GM19452 (cell line): ENCODE data around the gene LDAH.

ENCODE experiments used
- ATAC-seq: cut with Tn5 transposase; IDR thresholded peaks from one replicate; pipeline ENCODE4 v1.9.1; 2021; ENCODE audit not compliant: unreplicated experiment

Gene LDAH

DNA sequence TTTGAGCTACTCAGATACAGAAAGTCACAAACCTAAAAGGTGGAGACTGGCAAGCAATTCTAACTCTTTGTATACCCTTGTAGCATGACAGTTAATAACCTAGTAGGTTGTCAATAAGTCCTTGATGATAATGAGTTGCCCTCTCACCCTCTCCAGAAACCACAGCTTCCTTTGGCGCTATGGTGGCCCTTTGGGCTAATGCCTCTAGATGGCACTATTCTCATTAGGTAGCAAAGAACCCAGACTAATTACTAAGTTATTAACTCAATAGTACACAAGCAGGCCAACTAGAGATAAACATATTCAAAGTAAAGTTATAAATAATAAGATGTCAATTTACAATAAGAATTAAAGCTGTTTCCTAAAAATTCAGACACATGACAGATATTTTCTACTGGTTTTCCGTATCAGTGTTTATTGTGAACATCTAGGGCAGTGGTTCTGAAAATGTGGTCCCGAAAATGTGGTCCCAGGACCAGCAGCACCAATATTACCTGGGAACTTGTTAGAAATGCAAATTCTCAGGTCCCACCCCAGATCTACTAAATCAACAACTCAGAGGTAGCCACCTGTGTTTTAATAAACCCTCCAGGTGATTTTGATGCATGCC is 41.1 kb downstream of the LDAH start:
- peak; percentile 70 for ATAC-seq

DNA sequence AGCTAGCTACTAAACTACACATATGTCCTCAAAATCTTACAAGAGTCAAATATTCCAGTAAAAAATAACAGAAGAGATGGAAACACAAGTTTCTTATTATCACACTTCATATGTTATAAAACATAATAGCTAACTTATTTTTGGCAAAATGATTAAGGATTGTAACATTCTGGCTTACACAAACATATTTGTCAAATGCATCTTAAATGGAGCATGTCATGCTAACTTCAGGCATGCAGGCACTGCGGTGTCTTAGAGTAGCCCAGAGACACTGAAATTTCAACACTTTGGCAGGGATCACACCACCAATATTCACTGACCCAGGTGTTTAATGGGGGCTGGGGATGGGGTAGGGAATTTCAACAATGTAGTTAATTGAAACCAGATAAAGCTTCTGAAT is 51.6 kb downstream of the LDAH start:
- no peak for ATAC-seq

DNA sequence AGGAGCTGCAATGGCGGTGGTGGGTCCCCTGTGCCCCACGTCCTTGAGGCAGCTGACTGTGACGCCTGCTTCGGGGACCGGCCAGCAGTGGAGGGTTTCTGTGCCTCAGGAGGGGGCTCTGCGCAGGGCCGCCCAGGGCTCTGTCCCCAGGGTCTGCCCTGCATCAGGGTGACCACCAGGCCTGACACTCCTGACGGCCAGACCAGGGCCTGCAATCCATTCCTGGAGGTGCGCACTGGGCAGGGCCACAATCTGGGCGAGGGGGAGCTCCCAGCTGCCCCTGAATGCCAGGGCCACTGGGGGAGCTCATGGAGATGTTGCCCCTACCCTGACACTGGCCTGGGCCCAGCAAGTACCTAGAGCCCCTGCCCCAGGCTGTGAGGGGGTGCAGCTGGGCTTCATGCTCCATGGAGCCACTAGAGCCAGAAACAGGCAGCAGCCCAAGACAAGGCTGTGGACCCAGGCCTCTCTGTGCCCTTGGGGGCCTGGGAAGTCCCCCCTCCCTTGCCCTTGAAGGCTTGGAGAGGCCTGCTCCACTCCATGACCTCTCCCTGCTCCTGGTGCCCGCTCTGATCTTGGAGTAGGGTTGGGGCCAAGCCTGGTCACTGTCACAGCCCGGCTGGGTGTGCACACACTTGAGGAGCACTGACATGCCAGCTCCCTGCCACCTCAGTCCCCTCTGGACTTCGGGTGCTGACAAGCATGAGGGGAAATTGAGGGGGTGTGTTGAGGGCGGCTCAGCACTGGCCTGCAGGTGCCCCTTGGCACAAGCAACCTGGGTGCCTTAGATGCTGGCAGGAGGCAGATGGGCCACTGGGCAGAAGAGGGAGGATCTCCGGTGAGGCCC is 55.9 kb downstream of the LDAH start:
- ATAC-seq = no peak

DNA sequence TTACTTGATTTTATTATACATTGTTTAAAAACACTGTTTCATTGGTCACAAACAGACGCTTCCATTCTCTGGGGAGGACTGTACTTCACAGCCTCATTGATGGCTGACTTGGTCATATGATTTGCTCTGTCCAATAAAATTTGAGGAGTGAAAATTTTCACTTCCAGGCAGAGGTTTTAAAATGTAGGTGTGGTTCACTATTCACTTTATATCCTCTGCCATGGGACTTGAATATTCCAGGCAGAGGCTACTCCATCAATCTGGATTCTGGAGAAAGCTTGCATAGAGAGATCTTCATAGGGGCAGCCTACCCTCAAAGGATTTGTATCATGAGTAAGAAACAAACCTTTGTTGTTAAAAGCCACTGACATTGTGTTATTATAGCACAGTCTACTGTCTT is 56.7 kb downstream of the LDAH start:
- no peak for ATAC-seq

DNA sequence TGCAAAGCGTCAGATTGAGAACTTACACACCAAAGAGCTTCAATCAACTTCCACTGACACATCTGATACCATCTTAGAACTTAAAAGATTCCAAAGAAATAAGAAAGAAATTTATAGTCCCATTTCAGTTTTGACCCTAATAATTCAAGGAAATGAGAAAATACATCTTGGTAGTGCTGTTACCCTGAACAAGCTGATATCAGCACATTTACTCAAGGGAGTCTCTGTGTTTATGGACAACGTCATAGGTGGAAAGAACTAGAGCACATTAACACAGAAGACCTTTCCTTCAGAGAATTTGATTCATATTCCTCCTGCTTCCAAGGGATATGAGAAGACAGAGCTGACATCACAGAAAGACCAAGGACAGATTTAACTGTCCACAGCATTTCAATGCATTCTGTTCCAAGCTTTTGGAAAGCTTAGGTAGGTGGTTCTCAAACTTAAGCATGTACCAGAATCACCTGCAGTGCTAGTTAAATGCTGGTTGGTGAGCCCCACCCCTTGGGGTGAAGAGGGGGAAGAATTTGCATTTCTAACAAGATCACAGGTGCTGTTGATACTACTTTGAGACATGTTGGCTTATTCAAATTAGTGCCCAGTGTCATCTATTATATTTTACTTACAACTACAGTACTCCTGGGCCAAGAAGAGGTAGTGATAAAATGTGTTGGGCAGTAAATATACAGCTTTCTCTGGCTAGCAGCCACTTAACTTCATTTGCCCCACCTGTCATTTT is 59.8 kb downstream of the LDAH start:
- no peak for ATAC-seq

DNA sequence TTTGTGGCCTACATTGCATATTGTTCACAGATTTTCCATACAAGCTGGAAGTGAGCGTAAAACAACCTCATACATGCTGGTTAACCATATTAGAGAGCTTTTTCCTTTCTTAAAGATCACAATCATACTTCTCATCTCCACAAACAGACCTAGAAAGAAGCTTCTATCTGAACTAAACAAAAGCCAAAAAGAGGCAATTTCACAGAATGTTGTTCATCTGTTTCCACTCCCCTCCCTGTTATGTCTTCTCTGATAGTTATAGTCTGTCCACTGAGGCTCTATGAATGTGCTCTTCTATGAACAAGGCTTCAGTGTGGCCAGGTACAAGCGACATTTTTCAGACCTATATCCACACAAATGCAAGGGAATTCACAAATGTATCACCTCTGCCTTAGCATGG is 63.4 kb downstream of the LDAH start:
- ATAC-seq = no peak

DNA sequence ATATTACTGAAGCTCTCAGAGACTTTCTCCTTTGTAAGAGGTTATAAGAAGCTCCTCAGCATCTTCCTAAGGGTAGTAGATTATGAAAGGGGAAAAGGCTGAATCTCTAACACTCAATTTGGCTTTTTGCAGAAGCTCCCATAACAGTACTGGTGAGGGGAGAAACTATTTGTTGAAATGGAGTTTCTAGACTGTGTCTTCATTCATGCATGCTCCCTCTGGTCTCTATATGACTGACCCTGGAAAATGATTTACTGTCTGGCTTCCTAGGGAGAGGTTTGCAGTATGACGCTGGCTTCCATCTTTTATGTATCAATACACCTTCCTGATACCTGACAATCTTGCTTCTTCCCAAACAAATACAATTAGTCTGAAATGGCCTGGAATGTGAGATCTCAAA is 63.9 kb downstream of the LDAH start:
- peak; percentile 90 for ATAC-seq

DNA sequence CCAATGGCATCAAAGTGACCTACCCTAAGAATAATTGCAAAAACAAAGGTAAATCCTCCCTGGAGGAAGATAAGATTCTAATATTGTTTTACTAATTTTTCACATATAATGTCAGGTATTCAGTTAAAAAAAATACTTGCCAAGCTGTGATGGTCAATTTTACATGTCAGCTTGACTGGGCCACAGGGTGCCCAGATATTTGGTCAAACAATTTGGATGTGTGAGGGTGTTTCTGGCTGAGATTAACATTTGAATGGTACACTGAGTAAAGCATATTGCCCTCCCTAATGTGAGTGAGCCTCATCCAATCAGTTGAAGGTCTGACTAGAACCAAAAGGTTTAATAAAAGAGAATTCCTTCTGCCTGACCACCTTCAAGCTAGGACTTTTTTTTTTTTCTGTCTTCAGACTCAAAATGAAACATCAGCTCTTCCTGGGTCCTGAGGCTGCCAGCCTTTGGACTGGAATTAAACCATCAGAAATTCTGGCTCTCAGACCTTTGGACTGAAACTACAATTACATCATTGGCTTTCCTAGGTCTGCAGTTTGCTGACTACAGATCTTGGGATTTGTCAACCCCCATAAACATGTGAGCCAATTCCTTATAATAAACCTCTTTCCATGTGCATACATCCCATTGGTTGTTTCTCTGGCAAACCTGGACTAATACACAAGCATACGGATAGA is 65.4 kb downstream of the LDAH start:
- ATAC-seq = no peak

DNA sequence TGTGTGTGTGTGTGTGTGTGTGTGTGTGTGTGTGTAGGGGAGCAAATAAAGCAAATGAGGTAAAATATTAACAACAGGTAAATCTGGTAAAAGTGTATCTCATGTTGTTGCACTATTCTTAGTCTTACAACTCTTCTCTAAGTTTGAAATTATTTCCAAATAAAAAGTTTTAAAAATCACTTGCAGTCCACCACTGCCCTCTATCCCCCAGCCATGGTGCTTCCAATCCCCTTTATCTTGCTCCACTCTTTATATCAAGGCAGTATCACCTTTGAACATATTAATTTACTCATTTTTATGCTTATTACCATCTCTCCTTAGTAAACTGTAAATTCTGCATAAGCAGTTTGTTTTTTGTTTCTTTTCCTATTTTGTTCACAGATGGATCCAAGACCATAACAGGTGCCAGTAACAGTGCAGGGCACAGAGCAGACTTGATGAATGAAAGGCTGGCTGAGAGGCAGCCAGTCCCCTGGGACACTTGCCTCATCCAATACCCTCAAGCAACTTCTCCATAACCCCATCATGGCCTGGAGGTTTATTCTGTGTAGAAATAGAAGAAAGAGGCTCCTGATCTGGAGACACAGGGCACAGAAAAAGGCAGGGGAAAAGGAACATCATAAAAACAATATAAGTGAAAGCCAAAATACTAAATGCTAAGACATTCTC is 67.6 kb downstream of the LDAH start:
- ATAC-seq = no peak

DNA sequence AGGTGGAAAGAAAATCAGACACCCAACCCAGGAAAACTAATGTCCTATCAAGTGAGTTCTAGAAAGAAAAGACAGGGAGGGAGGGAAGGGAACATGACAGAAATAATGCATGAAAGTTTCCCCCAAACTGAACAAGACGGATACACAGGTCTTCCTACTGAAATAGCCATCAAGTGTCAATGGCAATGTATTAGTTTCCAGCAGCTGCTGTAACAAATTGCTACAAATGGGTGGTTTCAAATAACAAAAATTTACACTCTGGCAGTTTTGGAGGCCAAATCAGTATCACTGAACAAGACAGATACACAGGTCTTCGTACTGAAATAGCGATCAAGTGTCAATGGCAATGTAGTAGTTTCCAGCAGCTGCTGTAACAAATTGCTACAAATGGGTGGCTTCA is 70.6 kb downstream of the LDAH start:
- ATAC-seq = no peak

DNA sequence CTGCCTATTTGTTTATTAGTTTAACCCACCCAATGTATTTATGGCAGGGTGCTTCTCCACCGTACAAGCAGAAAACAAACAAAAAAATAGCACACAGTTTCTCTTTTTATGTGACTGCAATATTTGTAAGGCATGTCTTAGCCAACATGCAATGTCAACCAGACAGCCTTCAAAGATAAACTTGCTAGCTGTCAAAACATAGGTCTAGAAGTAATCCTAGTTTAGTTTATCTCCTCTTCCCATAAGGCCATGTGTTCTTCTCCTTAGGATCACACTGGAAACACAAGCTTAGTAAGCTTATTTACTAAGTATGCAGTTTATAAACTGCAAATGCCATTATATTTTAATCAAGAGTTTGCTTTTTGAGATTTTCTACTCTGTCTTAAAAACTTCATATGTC is 75.6 kb downstream of the LDAH start:
- no peak for ATAC-seq

DNA sequence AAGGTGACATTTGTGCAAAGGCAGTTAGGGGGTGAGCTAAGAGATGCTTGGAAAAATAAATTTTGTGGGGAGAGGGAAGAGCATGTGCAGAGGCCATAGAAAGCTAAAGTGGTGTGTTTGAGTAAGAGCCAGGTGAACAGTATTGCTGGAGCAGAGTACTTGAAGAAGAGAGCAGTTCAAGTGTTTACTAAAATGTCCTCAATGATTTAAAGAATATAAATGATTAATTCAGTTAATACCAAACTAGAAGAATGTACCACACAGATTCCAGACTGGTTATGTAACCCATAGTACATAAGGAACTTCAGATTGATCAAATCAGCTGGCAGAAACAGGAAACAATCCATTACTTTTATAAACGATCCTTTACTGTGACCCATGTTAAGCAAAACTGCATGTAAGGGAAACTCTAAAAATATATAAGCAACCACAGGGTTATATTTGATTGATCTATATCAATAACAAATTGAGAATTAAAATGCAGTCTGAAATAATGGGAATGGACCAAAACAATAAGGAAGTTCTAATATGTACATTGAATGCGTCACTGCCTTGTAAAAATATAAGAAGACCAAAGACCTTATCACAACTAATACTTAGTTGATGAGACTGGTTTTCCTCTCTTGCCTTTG is 76.9 kb downstream of the LDAH start:
- no peak for ATAC-seq

DNA sequence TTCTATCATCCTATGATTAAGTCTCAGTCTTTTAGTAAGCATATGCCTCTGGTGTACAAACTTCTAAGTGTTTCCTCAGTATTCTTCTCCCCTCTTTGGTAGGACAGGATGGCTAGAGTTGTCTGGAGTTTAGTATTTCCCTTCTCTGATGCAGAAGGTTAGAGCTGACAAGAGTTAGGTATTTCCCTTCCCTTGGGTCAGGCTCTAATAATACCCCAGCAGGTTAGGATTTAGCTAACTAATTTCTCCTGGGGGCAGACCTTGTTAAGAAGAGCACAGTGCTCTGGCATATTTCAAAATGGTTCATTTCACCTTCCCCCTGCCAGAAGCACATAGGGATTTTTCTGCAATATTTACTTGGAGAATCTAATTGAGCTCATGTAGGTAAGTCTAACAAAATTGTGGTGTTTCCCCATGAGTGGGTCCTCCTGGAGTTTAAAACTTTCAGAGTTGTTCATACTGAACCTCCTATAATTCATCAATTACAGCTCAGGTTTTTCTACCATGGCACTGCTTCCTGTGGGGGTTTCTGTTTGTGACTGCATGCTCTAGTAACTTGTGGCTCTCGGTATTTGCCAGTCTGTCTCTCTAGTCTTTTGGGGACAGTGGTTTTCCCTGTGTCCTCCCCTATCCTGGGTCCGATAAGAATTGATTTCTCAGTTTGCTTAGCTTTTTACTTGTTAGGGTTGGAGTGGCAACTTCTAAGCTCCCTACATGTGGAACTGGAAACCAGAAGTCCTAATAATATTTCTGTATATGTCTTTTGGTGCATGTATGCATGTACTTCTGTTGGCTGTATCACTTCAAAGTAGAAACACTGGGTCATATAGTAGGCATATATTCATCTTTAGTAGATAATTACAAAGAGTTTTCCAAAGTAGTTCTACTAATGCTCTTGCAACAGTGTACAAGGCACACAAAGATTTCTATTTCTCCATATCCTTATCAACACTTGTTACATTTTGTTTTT is 78.2 kb downstream of the LDAH start:
- ATAC-seq = peak; percentile 96

DNA sequence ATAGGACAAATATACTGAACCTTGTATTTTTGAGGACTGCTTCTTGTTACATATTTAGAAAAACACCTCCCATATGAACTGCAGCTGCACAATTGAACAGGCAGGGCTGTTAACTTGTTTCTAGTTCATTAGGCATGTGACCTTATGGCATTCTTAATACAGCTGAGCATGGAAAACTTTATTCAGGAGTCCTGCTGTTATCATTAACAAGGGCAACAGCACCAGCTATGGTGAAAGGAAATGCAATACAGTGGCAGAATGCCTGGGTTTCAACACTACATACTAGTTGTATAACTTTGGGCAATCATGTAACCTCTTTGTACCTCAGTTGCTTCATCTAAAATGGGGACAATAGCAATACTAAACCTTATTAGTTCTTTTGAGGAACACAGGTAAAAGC is 84.1 kb downstream of the LDAH start:
- ATAC-seq = no peak

DNA sequence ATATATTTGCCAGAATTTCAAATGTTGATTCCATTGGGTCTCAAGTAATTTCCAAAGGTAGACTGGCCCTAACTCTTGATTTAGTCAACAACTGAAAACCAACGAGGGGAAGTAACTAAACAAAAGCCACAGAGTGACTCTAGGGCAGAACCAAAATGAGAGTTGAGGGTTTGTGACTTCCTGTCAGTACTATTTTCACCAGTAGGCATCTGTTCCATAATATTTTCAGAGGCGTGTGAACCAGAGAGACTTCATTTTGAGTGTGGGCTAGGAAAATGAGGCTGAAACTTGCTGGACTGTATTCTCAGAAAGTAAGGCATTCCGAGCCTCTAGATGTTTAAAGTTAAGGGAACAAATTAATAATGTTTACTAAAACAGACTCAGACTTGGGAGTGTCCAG is 85.4 kb downstream of the LDAH start:
- peak; percentile 97 for ATAC-seq

DNA sequence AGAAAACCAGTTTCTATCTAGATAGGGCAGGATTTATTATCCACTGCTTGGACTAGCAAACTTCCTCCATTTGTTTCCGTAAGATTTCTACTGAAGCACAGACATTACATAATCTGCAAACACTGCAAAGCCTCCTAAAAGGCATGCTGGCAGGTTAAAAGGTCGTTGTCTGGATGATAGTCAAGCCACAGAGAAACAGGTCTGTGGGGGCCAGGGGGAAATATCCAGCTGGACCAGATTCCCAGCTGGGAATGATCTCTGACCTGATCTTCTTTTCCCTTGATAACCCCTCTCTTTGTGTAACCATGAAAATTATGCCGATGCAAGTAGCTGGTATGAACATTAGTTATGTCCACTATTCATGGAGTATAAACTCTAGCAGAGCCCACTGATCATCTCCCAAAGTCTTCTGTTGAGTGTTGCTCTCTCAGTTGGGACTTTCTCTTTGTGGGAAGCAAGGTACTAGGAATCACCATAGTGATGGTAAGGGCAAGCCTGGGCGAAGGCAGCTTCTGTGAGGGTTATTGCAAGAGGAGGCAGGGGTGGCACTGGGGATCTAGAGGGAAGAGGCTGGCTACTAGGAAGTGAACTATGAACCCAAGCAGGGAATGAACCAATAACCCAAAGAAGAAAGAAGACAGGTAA is 94.7 kb downstream of the LDAH start:
- no peak for ATAC-seq

DNA sequence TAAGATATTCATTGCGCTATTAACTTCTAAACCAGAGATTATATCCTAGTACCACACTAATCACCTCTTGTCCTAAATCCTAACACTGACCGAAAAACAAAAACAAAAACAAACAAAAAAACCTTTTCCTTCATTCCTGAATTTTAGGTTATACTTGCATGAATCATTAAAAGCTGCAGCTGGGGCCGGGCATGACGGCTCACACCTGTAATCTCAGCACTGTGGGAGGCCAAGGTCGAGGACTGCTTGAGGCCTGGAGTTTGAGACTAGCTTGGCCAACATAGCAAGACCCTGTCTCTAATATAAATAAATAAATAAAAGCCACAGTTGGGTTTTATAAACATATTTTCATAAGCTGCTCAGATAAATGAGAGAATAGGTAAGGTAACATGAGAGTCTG is 96.0 kb downstream of the LDAH start:
- no peak for ATAC-seq

DNA sequence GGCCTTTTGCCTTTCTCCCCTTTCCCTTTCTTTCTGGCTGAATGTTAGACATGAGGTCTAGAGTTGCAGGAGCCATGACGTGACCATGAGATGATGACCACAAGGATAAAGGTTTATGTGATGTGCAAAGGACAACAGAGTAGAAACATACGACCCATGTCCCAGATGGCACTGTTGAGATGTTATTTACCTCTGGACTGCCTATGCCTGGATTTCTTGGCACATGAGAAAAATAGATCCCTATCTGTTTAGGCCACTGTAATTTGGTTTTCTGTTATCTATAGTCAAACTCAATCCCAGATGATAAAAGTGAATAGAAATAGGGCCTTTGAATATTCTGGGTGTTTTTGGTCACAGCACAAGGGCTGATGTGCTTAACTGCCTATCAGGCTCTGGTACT is 97.1 kb downstream of the LDAH start:
- no peak for ATAC-seq

DNA sequence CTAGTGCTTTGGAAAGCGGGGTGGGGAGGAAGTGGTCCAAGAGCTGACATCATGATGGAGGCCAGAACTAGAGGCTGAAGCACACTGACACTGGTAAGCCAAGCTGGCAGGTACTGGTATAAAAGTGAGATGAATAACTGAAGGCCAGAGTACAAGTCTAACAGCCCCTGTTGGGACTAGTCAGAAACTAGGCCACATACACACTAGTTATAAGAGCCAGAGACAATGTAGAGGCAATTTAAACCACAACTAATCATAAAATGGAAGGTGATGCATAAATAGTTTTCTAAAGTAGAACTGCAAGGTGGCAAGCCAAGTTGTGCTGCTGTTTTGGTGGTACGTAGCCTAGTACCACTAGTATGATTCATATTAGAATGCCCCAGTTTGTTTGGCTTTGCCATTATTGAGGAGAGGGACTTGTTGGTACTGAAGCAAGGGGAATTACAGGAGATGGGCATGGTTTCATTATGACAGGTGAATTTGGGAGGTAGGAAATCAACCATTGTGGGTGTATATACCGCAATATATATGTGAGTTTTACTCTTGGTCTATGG is 98.3 kb downstream of the LDAH start:
- no peak for ATAC-seq
